Measurements from ENCODE around the gene APRT. TPM values are rescaled to one million over a fixed set of nuclear protein-coding genes. Genes with fewer than 3 reads are reported as not detected.
"Not testable (repeated sequence)": the region's sequence is repeated elsewhere in the genome, so short reads cannot be mapped to it uniquely, and the experiment has no call there.

The APRT gene
- total RNA-seq, 2 donors from 2014 or later: 165 to 211 TPM

DNA sequence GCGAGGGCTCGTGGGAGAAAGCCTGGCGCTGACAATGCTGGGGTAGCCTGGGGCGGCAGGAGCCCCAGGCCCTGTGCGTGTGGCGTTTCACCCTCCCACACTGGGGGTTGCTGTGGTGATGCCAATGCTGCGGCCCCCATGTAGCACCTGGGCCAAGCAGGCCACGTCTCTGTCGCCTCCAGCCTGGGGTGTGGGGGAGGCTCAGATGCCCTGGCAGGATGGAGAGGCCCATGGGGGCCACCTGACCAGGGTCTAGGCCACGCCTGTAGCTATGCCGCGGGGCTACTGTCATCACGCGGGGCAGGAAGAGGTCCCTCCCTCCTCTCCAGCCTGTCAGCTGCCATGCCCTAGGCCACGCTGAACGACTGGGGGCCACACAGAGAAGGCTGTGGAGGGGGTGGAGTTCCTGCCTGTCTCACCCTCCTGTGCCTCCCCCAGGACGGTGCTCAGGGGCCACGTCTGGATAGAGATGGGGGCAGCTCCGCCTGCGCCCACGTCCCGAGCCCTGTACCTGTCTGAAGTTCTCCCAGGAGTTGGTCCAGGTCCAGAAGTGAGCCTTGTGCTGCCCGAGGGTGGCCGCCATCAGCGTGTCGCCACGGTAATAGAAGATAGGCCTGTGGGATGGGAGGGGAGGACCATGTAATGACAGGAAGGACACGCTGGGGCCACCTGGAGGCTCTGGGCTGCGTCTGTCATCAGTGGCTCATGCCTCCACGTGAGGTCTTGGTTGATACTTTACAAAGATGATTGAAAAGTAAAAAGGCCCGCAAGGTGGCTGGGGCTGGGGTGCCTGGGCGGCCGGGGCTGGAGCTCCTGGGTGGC is 12.7 kb upstream of the APRT start:
- Histone ChIP-seq H3K36me3 (peaks cover 0 to 8% of the 10 kb centered on the region in 2 donors), H3K4me3 (no peak overlapping the region), H3K9me3 (no peaks in the 10 kb centered on the region), H3K4me1 (replicated peaks) (no peaks in the 10 kb centered on the region), H3K27me3 (replicated peaks; ENCODE audit: insufficient read depth) (no peaks in the 10 kb centered on the region), H3K27ac (no peak overlapping the region)
- WGBS: 86% methylated on average over 32 of the region's 33 CpGs
- DNase-seq (ENCODE audit: low spot score): no peak
- TF ChIP-seq POLR2AphosphoS5 (IDR thresholded peaks at IDR 0.05): no peak
- TF ChIP-seq, protein P1, sequence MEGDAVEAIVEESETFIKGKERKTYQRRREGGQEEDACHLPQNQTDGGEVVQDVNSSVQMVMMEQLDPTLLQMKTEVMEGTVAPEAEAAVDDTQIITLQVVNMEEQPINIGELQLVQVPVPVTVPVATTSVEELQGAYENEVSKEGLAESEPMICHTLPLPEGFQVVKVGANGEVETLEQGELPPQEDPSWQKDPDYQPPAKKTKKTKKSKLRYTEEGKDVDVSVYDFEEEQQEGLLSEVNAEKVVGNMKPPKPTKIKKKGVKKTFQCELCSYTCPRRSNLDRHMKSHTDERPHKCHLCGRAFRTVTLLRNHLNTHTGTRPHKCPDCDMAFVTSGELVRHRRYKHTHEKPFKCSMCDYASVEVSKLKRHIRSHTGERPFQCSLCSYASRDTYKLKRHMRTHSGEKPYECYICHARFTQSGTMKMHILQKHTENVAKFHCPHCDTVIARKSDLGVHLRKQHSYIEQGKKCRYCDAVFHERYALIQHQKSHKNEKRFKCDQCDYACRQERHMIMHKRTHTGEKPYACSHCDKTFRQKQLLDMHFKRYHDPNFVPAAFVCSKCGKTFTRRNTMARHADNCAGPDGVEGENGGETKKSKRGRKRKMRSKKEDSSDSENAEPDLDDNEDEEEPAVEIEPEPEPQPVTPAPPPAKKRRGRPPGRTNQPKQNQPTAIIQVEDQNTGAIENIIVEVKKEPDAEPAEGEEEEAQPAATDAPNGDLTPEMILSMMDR (IDR thresholded peaks at IDR 0.05): no peak
- no peak for TF ChIP-seq POLR2A (IDR thresholded peaks at IDR 0.05)
- intact Hi-C loops (cut with DNase I): no loop called here

DNA sequence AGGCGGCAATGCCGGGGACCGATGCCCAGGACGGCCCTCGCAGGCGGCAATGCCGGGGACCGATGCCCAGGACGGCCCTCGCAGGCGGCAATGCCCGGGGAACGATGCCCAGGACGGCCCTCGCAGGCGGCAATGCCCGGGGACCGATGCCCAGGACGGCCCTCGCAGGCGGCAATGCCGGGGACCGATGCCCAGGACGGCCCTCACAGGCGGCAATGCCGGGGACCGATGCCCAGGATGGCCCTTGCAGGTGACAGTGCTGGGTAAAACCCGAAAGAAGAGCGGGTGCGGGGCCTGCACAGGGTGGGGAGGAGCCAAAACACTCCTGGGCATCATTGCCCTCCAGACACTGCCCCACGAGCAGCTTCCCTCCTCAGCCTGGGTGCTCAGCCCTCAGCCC is 11.9 kb upstream of the APRT start:
- H3K4me3 ChIP-seq; H3K27ac ChIP-seq; H3K36me3 ChIP-seq; intact Hi-C loops (cut with DNase I); H3K27me3 ChIP-seq (replicated peaks; ENCODE audit: insufficient read depth); H3K4me1 ChIP-seq (replicated peaks); DNase-seq (ENCODE audit: low spot score); H3K9me3 ChIP-seq: not testable (repeated sequence)
- 96% methylated on average over 13 of the region's 31 CpGs for WGBS

DNA sequence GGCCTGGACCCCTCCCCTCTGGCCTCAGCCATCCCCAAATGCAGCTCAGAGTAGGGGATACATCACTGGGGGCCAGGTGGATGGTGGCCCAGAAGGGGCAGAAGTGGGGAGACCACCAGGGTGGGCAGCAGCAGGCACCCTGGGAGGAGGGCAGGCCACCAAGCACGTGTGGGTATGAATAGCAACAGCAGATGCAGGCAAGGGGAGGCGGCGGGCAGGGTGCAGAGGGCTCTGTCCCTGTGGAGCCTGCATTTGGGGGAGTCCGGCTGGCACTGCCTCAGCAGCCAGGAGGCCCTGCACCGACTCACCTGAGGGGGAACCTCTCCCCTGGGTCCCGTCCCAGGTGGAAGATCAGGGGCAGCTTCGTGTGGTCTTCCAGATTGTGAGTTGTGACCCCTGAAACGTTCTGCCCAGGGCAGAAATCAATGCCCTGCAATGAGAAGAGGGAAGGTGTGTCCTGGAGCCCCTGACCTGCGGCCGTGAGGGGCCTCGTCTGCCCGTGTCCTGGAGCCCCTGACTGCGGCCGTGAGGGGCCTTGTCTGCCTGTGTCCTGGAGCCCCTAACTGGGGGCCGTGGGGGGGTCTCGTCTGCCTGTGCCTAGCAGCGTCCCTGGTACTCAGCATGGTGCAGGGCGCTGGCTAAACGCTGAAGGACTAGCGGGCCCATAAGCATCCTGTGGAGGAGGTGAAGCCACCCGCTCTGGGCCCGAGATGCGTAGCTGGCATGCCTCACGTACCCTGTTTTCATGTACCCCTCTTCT is 10.7 kb upstream of the APRT start:
- WGBS: 89% methylated on average over 24 of the region's 24 CpGs
- DNase-seq (ENCODE audit: low spot score): no peak
- Histone ChIP-seq H3K27me3 (replicated peaks; ENCODE audit: insufficient read depth) (no peaks in the 10 kb centered on the region), H3K36me3 (peaks cover 0 to 8% of the 10 kb centered on the region in 2 donors), H3K9me3 (no peaks in the 10 kb centered on the region), H3K27ac (no peak overlapping the region), H3K4me3 (no peak overlapping the region), H3K4me1 (replicated peaks) (no peaks in the 10 kb centered on the region)
- intact Hi-C loops (cut with DNase I): no loop called here
- TF ChIP-seq POLR2AphosphoS5 (IDR thresholded peaks at IDR 0.05): no peak
- TF ChIP-seq, protein P1 (IDR thresholded peaks at IDR 0.05): no peak
- TF ChIP-seq POLR2A (IDR thresholded peaks at IDR 0.05): no peak

DNA sequence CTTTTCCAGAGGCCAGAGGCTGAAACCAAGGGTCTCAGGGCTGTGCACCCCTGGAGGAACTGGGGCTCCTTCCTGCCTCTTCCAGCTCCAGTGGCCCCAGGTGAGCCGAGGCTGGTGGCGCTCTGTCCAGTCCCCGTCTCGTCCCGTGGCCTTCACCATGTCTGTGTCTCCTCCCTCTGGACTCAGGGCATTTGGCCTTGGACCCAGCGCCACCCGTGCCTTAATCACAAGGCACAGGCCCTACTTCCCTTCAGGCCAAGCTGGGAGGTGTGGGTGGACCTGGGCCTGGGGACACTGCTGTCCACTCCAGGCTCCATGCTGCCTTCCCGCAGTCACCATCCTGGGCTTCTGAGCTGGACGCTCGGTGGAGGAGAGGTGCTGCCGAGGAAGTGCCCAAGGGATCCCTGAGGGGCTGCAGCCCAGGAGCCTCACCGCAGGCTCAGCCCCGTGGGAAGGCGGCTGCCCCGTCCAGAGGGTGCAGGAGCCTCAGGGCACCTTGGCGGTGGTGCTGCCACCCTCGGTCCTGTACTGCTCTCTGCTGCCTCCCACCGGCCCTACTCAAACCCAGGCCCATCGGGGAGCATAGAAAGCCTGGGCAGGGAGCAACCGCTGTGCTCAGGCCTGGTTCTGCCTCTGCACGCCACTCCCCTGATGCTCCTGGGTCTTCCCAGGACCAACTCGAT is 9.6 kb upstream of the APRT start:
- intact Hi-C loops (cut with DNase I): no loop called here
- WGBS: 88% methylated on average over 19 of the region's 22 CpGs
- Histone ChIP-seq H3K4me1 (replicated peaks) (no peaks in the 10 kb centered on the region), H3K36me3 (peaks cover 0 to 8% of the 10 kb centered on the region in 2 donors), H3K4me3 (no peak overlapping the region), H3K27me3 (replicated peaks; ENCODE audit: insufficient read depth) (no peaks in the 10 kb centered on the region), H3K27ac (no peak overlapping the region), H3K9me3 (no peaks in the 10 kb centered on the region)
- no peak for TF ChIP-seq POLR2AphosphoS5 (IDR thresholded peaks at IDR 0.05)
- TF ChIP-seq, protein P1 (IDR thresholded peaks at IDR 0.05): no peak
- TF ChIP-seq POLR2A (IDR thresholded peaks at IDR 0.05): no peak
- DNase-seq (ENCODE audit: low spot score): no peak

DNA sequence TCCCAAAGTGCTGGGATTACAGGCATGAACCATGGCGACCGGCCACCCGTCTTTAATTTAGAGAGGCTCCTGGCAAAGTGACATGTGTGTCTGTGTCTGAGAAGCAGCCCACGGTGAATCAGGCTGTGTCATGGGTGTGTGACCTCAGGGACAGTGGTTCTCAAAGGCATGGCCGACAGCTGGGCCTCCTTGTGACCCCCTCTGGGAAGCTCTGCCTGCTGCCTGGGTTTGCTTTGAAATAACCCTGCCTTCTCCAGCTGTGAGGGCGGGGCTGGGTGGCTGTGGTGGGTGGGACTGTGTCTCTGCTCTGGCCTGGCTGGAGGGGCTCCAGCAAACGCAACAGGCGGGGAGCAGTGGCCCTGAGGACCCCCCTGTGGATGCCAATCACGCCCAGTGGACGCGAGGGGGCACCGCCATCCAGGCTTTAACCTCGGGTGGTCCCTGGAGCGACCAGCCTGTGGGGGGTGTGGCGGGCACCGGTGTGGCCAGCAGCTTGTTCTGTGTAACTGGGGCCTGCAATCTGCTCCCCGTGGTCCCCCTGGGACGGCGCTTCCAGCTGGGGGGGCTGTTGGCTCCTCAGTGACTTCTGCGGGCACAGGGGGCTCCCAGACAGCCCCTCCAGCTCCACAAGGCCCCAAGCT is 8.8 kb upstream of the APRT start:
- no peak overlapping the region for H3K4me3 ChIP-seq
- peaks cover 0 to 8% of the 10 kb centered on the region in 2 donors for H3K36me3 ChIP-seq
- no peaks in the 10 kb centered on the region for H3K4me1 ChIP-seq (replicated peaks)
- WGBS: 90% methylated on average over 20 of the region's 20 CpGs
- H3K27ac ChIP-seq: no peak overlapping the region
- intact Hi-C loops (cut with DNase I): no loop called here
- no peaks in the 10 kb centered on the region for H3K9me3 ChIP-seq
- TF ChIP-seq POLR2AphosphoS5 (IDR thresholded peaks at IDR 0.05): no peak
- no peak for TF ChIP-seq POLR2A (IDR thresholded peaks at IDR 0.05)
- TF ChIP-seq, protein P1 (IDR thresholded peaks at IDR 0.05): no peak
- H3K27me3 ChIP-seq (replicated peaks; ENCODE audit: insufficient read depth): no peaks in the 10 kb centered on the region
- no peak for DNase-seq (ENCODE audit: low spot score)

All from prostate gland (tissue), 2 donors.